Tibial nerve (tissue), 4 donors: ENCODE measurements around the gene AKAP8L.

Source experiments
- EP300 ChIP-seq, 2 donors: sonication (generic); formaldehyde crosslinking; IDR thresholded peaks; one replicate each; pipeline ENCODE4 v1.6.1; 2017; ENCODE audit warnings: antibody characterized with exemption in 2 of 2, mild to moderate bottlenecking in 1 of 2
- POLR2A ChIP-seq, 2 donors: fragments of 450-650 bp; IDR thresholded peaks; one replicate each; pipeline ENCODE4 v1.6.1; 2017; ENCODE audit warnings: antibody characterized with exemption in 2 of 2, mild to moderate bottlenecking in 2 of 2, moderate library complexity in 2 of 2
- TF ChIP-seq, protein P1 (sequence below), 5 experiments: fragments of 200-600 bp in 3 of 5; fragments of 450-650 bp in 2 of 5; sonication (generic) in 3 of 5; IDR thresholded peaks; one replicate each; pipeline ENCODE4 v1.5.1; 2016 to 2019; ENCODE audit warnings: antibody characterized with exemption in 5 of 5, mild to moderate bottlenecking in 3 of 5, moderate library complexity in 2 of 5

DNA sequence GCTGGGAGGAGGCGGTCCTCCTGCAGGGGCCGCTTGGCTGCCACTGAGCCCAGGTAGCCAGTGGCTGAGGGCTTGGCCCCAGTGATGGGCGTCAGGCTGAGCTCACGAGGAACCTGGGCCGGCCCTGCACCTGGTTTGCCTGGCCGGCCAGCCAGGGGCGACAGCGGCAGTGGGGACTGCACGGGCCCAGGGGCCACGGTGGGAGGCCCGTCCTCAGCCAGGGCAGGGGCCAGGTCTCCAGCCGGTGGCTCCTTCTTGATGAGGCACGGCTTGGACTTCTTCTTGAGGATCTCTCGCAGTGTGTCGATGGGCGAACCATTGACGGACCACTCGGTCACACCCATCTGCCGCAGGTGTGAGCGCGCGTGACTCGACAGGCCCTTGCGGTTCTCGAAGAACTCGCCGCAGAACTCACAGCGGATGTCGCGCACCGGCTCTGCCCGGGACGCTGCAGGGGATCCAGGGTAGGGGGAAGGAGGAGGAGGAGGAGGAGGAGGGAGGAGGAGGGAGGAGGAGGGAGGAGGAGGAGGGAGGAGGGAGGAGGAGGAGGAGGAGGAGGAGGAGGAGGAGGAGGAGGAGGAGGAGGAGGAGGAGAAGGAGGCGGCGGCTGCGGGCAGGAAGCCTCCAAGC, 6.6 kb upstream of the AKAP8L start:
- TF ChIP-seq EP300 (IDR thresholded peaks at IDR 0.05) (no peak), POLR2A (IDR thresholded peaks at IDR 0.05) (no peak)
- TF ChIP-seq, protein P1, sequence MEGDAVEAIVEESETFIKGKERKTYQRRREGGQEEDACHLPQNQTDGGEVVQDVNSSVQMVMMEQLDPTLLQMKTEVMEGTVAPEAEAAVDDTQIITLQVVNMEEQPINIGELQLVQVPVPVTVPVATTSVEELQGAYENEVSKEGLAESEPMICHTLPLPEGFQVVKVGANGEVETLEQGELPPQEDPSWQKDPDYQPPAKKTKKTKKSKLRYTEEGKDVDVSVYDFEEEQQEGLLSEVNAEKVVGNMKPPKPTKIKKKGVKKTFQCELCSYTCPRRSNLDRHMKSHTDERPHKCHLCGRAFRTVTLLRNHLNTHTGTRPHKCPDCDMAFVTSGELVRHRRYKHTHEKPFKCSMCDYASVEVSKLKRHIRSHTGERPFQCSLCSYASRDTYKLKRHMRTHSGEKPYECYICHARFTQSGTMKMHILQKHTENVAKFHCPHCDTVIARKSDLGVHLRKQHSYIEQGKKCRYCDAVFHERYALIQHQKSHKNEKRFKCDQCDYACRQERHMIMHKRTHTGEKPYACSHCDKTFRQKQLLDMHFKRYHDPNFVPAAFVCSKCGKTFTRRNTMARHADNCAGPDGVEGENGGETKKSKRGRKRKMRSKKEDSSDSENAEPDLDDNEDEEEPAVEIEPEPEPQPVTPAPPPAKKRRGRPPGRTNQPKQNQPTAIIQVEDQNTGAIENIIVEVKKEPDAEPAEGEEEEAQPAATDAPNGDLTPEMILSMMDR (IDR thresholded peaks at IDR 0.05) = no peak
